MM.1S (cell line): ENCODE results near the gene RNFT2.

Source experiments
- EZH2phosphoT487 ChIP-seq: fragments of 300-600 bp; sonication (generic); IDR thresholded peaks from 2 replicates; pipeline ENCODE4 v1.6.1; 2018; ENCODE audit warnings: antibody characterized with exemption, low read length
- TF ChIP-seq, protein P1 (sequence below): fragments of 300-600 bp; sonication (generic); IDR thresholded peaks from 2 replicates; pipeline ENCODE4 v1.5.1; 2016; ENCODE audit warnings: antibody characterized with exemption, low read length, mixed read lengths

- TF ChIP-seq, protein P1, sequence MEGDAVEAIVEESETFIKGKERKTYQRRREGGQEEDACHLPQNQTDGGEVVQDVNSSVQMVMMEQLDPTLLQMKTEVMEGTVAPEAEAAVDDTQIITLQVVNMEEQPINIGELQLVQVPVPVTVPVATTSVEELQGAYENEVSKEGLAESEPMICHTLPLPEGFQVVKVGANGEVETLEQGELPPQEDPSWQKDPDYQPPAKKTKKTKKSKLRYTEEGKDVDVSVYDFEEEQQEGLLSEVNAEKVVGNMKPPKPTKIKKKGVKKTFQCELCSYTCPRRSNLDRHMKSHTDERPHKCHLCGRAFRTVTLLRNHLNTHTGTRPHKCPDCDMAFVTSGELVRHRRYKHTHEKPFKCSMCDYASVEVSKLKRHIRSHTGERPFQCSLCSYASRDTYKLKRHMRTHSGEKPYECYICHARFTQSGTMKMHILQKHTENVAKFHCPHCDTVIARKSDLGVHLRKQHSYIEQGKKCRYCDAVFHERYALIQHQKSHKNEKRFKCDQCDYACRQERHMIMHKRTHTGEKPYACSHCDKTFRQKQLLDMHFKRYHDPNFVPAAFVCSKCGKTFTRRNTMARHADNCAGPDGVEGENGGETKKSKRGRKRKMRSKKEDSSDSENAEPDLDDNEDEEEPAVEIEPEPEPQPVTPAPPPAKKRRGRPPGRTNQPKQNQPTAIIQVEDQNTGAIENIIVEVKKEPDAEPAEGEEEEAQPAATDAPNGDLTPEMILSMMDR = no peak
- no peak for TF ChIP-seq EZH2phosphoT487
Measured at GRCh38 chr12:116878567-116879508, 140.7 kb downstream of the RNFT2 start.
